Mucosa of descending colon (tissue), 3 donors: Measurements from ENCODE around the gene GDAP1L1. TPM values are rescaled to one million over a fixed set of nuclear protein-coding genes. Genes with fewer than 3 reads are reported as not detected.

Experiments
- ATAC-seq: fragments of 200-7000 bp; cut with Tn5 transposase; one replicate; pipeline ENCODE4 v1.9.1; 2020; ENCODE audit warnings: mild to moderate bottlenecking, moderate library complexity
- DNase-seq, 3 donors: peaks; one replicate each; pipeline ENCODE4 v3.0.0-alpha.2; 2020
- H3K36me3 ChIP-seq: fragments of 200-600 bp; one replicate; pipeline ENCODE4 v1.8.0; 2021; ENCODE audit warnings: low read depth, mild to moderate bottlenecking
- H3K4me1 ChIP-seq: fragments of 200-600 bp; one replicate; pipeline ENCODE4 v1.8.0; 2021; ENCODE audit warnings: low read depth, mild to moderate bottlenecking
- H3K4me3 ChIP-seq: fragments of 200-600 bp; one replicate; pipeline ENCODE4 v1.8.0; 2021; ENCODE audit warnings: mild to moderate bottlenecking
- H3K9me3 ChIP-seq: fragments of 200-600 bp; one replicate; pipeline ENCODE4 v1.8.0; 2021; ENCODE audit warnings: mild to moderate bottlenecking
- CTCF ChIP-seq: fragments of 200-600 bp; IDR thresholded peaks from one replicate; pipeline ENCODE4 v1.8.0; 2022; ENCODE audit warnings: antibody characterized with exemption, mild to moderate bottlenecking
- intact Hi-C, 2 donors: fragments of 100-400 bp; cut with DNase I in 1 of 2; cut with micrococcal nuclease in 1 of 2; formaldehyde crosslinking; loops; one replicate each; pipeline versions ENCODE4 v1.11.0 to v1.11.1; 2022; cut with DNase I, micrococcal nuclease
- total RNA-seq, 3 donors: library from RNA; stranded (reverse); fragmentation: NEBNext Ultra II Directional in 2 of 3; extraction: Animal tissue kit (Norgen Biotek cat#: 25700) in 2 of 3; gene quantifications; one replicate each; pipeline versions ENCODE4 v1.2.1 to v1.2.4, GENCODE V29; 2021 to 2023
- donor health status: DM: no; HTN: no; CAD: no; lungs with moderate emphysema.
- donor health status: DM: no; HTN: no; CAD: no.
- donor health status: DM: no; HTN: yes; CAD: no.

Gene GDAP1L1
- total RNA-seq, 3 donors from 2014 or later = 0.25 TPM; not detected in 2

- Histone ChIP-seq H3K4me1 (peaks cover 15% of the 10 kb centered on the region), H3K36me3 (no peaks in the 10 kb centered on the region), H3K9me3 (no peaks in the 10 kb centered on the region), H3K4me3 (no peak overlapping the region)
- DNase-seq = no peak
- ATAC-seq = no peak
- intact Hi-C loops = no loop called here
- no peak for TF ChIP-seq CTCF
These were observed 25.6 kb upstream of the GDAP1L1 start for GRCh38 chr20:44221368-44221954.

GRCh38 chr20:44222027-44222426 lies 25.1 kb upstream of the GDAP1L1 start:
- no peak for DNase-seq
- no peak for ATAC-seq
- intact Hi-C loops = no loop called here
- H3K4me3 ChIP-seq = no peak overlapping the region
- no peak for TF ChIP-seq CTCF
- H3K4me1 ChIP-seq = peaks cover 15% of the 10 kb centered on the region
- no peaks in the 10 kb centered on the region for H3K9me3 ChIP-seq
- no peaks in the 10 kb centered on the region for H3K36me3 ChIP-seq

GRCh38 chr20:44222633-44223368 lies 24.3 kb upstream of the GDAP1L1 start:
- DNase-seq (peak in 1 of 3 donors; percentile 45), ATAC-seq (peak; percentile 20)
- Histone ChIP-seq H3K36me3 (no peaks in the 10 kb centered on the region), H3K4me3 (no peak overlapping the region), H3K9me3 (no peaks in the 10 kb centered on the region), H3K4me1 (peaks cover 9% of the 10 kb centered on the region)
- intact Hi-C loops = no loop called here
- TF ChIP-seq CTCF = no peak

- peak in 1 of 3 donors; percentile 79 for DNase-seq
- no peaks in the 10 kb centered on the region for H3K9me3 ChIP-seq
- peak; percentile 93 for ATAC-seq
- no peak overlapping the region for H3K4me3 ChIP-seq
- H3K4me1 ChIP-seq = peaks cover under 1% of the 10 kb centered on the region
- no peak for TF ChIP-seq CTCF
- H3K36me3 ChIP-seq = no peaks in the 10 kb centered on the region
- intact Hi-C loops = no loop called here
These were observed 23.4 kb upstream of the GDAP1L1 start for GRCh38 chr20:44223721-44224120.

- H3K4me1 ChIP-seq = no peaks in the 10 kb centered on the region
- H3K9me3 ChIP-seq = no peaks in the 10 kb centered on the region
- no peak overlapping the region for H3K4me3 ChIP-seq
- no peak for TF ChIP-seq CTCF
- intact Hi-C loops = no loop called here
- no peaks in the 10 kb centered on the region for H3K36me3 ChIP-seq
- DNase-seq (no peak), ATAC-seq (no peak)
These were observed 22.5 kb upstream of the GDAP1L1 start for GRCh38 chr20:44224637-44225036.
